ENCODE results near the gene ADAMTS9.

GRCh38 chr3:64530434-64531049, 157.3 kb downstream of the ADAMTS9 start:
- TF ChIP-seq AKAP8 (CRISPR knock-in tag; IDR thresholded peaks at IDR 0.05): no peak
- no peak for TF ChIP-seq DDIT3 (CRISPR knock-in tag; IDR thresholded peaks at IDR 0.05)
- TF ChIP-seq ZNF121 (CRISPR knock-in tag; IDR thresholded peaks at IDR 0.05): no peak
- no peak for TF ChIP-seq ZNF24 (IDR thresholded peaks at IDR 0.05)
- no peak for TF ChIP-seq MYC (CRISPR knock-in tag; IDR thresholded peaks at IDR 0.05; ENCODE audit: borderline replicate concordance)
- TF ChIP-seq GATAD2A (CRISPR knock-in tag; IDR thresholded peaks at IDR 0.05): no peak
- TF ChIP-seq MBD4 (IDR thresholded peaks at IDR 0.05; ENCODE audit: borderline replicate concordance, low read length): no peak
- no peak for TF ChIP-seq ZNF441 (CRISPR knock-in tag; IDR thresholded peaks at IDR 0.05; ENCODE audit: borderline replicate concordance)
- TF ChIP-seq CEBPB (IDR thresholded peaks at IDR 0.05; ENCODE audit: borderline replicate concordance, low read depth, low read length): no peak
- no peak for TF ChIP-seq ZNF33A (CRISPR knock-in tag; IDR thresholded peaks at IDR 0.05; ENCODE audit: borderline replicate concordance)
- TF ChIP-seq MXI1 (IDR thresholded peaks at IDR 0.05; ENCODE audit: borderline replicate concordance, low read depth, low read length): no peak
